Adrenal gland (tissue), 5 donors: Measurements from ENCODE around the gene TNC.

Experiments used
- POLR2A ChIP-seq, 2 donors: fragments of 450-650 bp; IDR thresholded peaks; one replicate each; pipeline ENCODE4 v1.6.1; 2017; ENCODE audit warnings: antibody characterized with exemption in 2 of 2, mild to moderate bottlenecking in 2 of 2, moderate library complexity in 1 of 2
- TF ChIP-seq, protein P1 (sequence below), 6 experiments: fragments of 450-650 bp in 4 of 6; fragments of 200-600 bp in 2 of 6; sonication (generic) in 1 of 6; IDR thresholded peaks; 1 replicate in 5 of 6; 2 replicates in 1 of 6; pipeline versions ENCODE4 v1.5.1 to v1.8.0; 2016 to 2021; ENCODE audit warnings: antibody characterized with exemption in 6 of 6, mild to moderate bottlenecking in 2 of 6, moderate library complexity in 1 of 6
- donor health status: DM: no; HTN: no; CAD: no.

- TF ChIP-seq POLR2A (IDR thresholded peaks at IDR 0.05), result no peak
- TF ChIP-seq, protein P1, sequence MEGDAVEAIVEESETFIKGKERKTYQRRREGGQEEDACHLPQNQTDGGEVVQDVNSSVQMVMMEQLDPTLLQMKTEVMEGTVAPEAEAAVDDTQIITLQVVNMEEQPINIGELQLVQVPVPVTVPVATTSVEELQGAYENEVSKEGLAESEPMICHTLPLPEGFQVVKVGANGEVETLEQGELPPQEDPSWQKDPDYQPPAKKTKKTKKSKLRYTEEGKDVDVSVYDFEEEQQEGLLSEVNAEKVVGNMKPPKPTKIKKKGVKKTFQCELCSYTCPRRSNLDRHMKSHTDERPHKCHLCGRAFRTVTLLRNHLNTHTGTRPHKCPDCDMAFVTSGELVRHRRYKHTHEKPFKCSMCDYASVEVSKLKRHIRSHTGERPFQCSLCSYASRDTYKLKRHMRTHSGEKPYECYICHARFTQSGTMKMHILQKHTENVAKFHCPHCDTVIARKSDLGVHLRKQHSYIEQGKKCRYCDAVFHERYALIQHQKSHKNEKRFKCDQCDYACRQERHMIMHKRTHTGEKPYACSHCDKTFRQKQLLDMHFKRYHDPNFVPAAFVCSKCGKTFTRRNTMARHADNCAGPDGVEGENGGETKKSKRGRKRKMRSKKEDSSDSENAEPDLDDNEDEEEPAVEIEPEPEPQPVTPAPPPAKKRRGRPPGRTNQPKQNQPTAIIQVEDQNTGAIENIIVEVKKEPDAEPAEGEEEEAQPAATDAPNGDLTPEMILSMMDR (IDR thresholded peaks at IDR 0.05), result no peak
Measured at GRCh38 chr9:115152281-115152820, 34.4 kb upstream of the TNC start.
